ENCODE data around the gene NELL1. TPM values are rescaled to one million over a fixed set of nuclear protein-coding genes. Genes with fewer than 3 reads are reported as not detected.

Gene NELL1
- total and polyA plus RNA-seq, 2 donors (not counting 3 experiments of a cell fraction or from before 2014, with no cell fraction given): not detected

DNA sequence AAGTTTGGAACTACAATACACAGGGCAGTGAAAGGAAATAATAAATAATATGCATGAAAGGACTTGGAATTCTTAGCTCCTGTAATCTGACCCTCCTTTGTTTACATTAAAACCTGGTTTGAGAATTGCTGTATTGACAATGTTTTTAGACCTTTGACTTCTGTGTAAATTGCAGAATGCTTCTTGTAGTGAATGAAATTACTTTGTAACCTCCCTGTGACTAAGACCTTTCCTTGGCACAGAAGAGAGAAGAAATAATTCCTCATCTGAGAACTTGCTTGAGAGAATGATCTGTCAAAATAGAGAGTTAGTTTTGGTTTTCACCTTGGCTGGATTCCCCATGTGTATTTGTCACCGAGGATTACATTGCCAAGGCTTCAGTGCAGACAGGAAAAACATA lies 883.5 kb downstream of the NELL1 start:
- Histone ChIP-seq H3K9ac (replicated peaks; ENCODE audit: extremely low read depth, insufficient read depth, low read length) (no peak overlapping the region), H3K4me3 (replicated peaks in 1 of 3; ENCODE audit: insufficient read depth in 1 of 3, low read depth in 1 of 3, low read length in 3 of 3) (no peak overlapping the region), H3K4me1 (ENCODE audit: control insufficient read depth, extremely low read depth, insufficient read depth, low read length) (no peaks in the 10 kb centered on the region), H3K4me2 (ENCODE audit: insufficient read depth, low read length) (no peak overlapping the region), H3K36me3 (ENCODE audit: control insufficient read depth in 2 of 2, extremely low read depth in 1 of 2, insufficient read depth in 2 of 2, low read length in 2 of 2) (no peaks in the 10 kb centered on the region), H3K27ac (ENCODE audit: insufficient read depth, low read depth, low read length) (no peak overlapping the region), H2AFZ (ENCODE audit: low read depth, low read length) (no peak overlapping the region), H3K27me3 (ENCODE audit: control insufficient read depth in 2 of 2, insufficient read depth in 2 of 2, low read length in 2 of 2) (no peaks in the 10 kb centered on the region), H3K9me1 (replicated peaks; ENCODE audit: control insufficient read depth, extremely low read depth, insufficient read depth, low read length) (no peaks in the 10 kb centered on the region), H3K79me2 (ENCODE audit: control insufficient read depth, insufficient read depth, low read length) (no peaks in the 10 kb centered on the region), H4K20me1 (replicated peaks; ENCODE audit: control insufficient read depth, extremely low read depth, insufficient read depth, low read length) (no peaks in the 10 kb centered on the region), H3K9me3 (replicated peaks; ENCODE audit: control insufficient read depth, insufficient read depth, low read length) (no peaks in the 10 kb centered on the region)
- ChIA-PET POLR2A (no interaction called here), CTCF (no interaction called here)
- TF ChIP-seq MYC (IDR thresholded peaks at IDR 0.05; ENCODE audit: low read depth, low read length) (no peak), GATA2 (IDR thresholded peaks at IDR 0.05; ENCODE audit: insufficient read depth, insufficient read length, low read depth, low read length) (no peak), FOS (IDR thresholded peaks at IDR 0.05; ENCODE audit: borderline replicate concordance, insufficient read depth, low read length) (no peak), JUN (IDR thresholded peaks at IDR 0.05; ENCODE audit: borderline replicate concordance, insufficient read depth, insufficient read length, low read depth) (no peak), POLR2AphosphoS5 (IDR thresholded peaks at IDR 0.05; ENCODE audit: insufficient read depth, low read depth, low read length) (no peak), POLR2A (IDR thresholded peaks at IDR 0.05; ENCODE audit: low read depth, low read length) (no peak), EZH2 (IDR thresholded peaks at IDR 0.05; ENCODE audit: borderline replicate concordance, low read depth, low read length, severe bottlenecking) (no peak)
- TF ChIP-seq, protein P1, sequence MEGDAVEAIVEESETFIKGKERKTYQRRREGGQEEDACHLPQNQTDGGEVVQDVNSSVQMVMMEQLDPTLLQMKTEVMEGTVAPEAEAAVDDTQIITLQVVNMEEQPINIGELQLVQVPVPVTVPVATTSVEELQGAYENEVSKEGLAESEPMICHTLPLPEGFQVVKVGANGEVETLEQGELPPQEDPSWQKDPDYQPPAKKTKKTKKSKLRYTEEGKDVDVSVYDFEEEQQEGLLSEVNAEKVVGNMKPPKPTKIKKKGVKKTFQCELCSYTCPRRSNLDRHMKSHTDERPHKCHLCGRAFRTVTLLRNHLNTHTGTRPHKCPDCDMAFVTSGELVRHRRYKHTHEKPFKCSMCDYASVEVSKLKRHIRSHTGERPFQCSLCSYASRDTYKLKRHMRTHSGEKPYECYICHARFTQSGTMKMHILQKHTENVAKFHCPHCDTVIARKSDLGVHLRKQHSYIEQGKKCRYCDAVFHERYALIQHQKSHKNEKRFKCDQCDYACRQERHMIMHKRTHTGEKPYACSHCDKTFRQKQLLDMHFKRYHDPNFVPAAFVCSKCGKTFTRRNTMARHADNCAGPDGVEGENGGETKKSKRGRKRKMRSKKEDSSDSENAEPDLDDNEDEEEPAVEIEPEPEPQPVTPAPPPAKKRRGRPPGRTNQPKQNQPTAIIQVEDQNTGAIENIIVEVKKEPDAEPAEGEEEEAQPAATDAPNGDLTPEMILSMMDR (IDR thresholded peaks at IDR 0.05; ENCODE audit: extremely low read depth in 1 of 2, insufficient read depth in 1 of 2, low read depth in 1 of 2, low read length in 2 of 2): no peak
- TF ChIP-seq, protein P2, sequence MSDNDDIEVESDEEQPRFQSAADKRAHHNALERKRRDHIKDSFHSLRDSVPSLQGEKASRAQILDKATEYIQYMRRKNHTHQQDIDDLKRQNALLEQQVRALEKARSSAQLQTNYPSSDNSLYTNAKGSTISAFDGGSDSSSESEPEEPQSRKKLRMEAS (IDR thresholded peaks at IDR 0.05; ENCODE audit: insufficient read depth, insufficient read length): no peak
- dilution Hi-C loops (cut with MboI; ENCODE audit: extremely low pct_ligation_motif_present, low sequenced_read_pairs) (no loop called here), intact Hi-C loops (cut with micrococcal nuclease) (no loop called here)
- no peak for DNase-seq (ENCODE audit: low read depth, low spot score)
- BruUV-seq (replicated peaks): no TSS peak
- no peak for FAIRE-seq

Measured in endothelial cell of umbilical vein (primary cell).